Panc1 (cell line): ENCODE results near the gene NDRG3. TPM values are rescaled to one million over a fixed set of nuclear protein-coding genes. Genes with fewer than 3 reads are reported as not detected.
A peak's percentile ranks its signal among the peaks of the same experiment; 100 is the strongest.

Experiments
- ATAC-seq: fragments of 200-7000 bp; cut with Tn5 transposase; 2 replicates; pipeline ENCODE4 v1.9.1; 2020; ENCODE audit warnings: mild to moderate bottlenecking, moderate library complexity
- BruUV-seq: library from RNA; stranded (reverse); fragments of 400-500 nt; replicated peaks from 2 replicates; lab custom pipeline; 2021; lab: Mats Ljungman, UMichigan
- CTCF ChIA-PET: fragments of 300-600 bp; sonication (Branson Sonifier 250); formaldehyde crosslinking; loops from one replicate; lab custom pipeline; 2022; ENCODE audit warnings: antibody characterized with exemption; lab: Charles Lee
- POLR2A ChIA-PET: fragments of 300-600 bp; sonication (Branson Sonifier 250); formaldehyde crosslinking; loops from one replicate; lab custom pipeline; 2022; ENCODE audit warnings: antibody characterized with exemption; lab: Charles Lee
- DNase-seq: peaks from one replicate; pipeline ENCODE4 v3.0.0-alpha.2; 2010; ENCODE audit warnings: low read depth, low spot score
- H3K27ac ChIP-seq: 2 replicates; pipeline ENCODE4 v1.5.1; 2011; ENCODE audit warnings: mild to moderate bottlenecking, low read length, inconsistent platforms
- H3K27me3 ChIP-seq: fragments of 200-500 bp; sonication (Bioruptor generic); 2 replicates; pipeline ENCODE4 v1.6.0; 2014; ENCODE audit warnings: low read length, inconsistent platforms; ENCODE audit not compliant: control insufficient read depth, insufficient read depth
- H3K36me3 ChIP-seq: fragments of 200-500 bp; sonication (Bioruptor generic); 2 replicates; pipeline ENCODE4 v1.5.1; 2014; ENCODE audit warnings: inconsistent platforms, mild to moderate bottlenecking, low read length, moderate library complexity; ENCODE audit not compliant: control insufficient read depth, insufficient read depth
- H3K4me1 ChIP-seq: 2 replicates; pipeline ENCODE4 v1.5.1; 2011; ENCODE audit warnings: inconsistent platforms, mild to moderate bottlenecking, low read length, moderate library complexity; ENCODE audit not compliant: control insufficient read depth, insufficient read depth
- H3K4me3 ChIP-seq, 2 experiments: 2 replicates each; pipeline ENCODE4 v1.5.1; 2011 to 2012; ENCODE audit warnings: low read depth in 2 of 2, low read length in 2 of 2, mild to moderate bottlenecking in 2 of 2, inconsistent platforms in 1 of 2, moderate library complexity in 1 of 2
- H3K9me3 ChIP-seq: fragments of 200-500 bp; sonication (Bioruptor generic); 2 replicates; pipeline ENCODE4 v1.5.1; 2014; ENCODE audit warnings: low read depth, mild to moderate bottlenecking, inconsistent platforms, low read length, moderate library complexity; ENCODE audit not compliant: control insufficient read depth, insufficient read depth
- CTCF ChIP-seq: fragments of 450-650 bp; IDR thresholded peaks from 2 replicates; pipeline ENCODE4 v1.5.1; 2017; ENCODE audit warnings: mild to moderate bottlenecking
- POLR2AphosphoS5 ChIP-seq: IDR thresholded peaks from 2 replicates; pipeline ENCODE4 v1.6.1; 2012; ENCODE audit warnings: mild to moderate bottlenecking, low read depth, low read length, moderate library complexity
- SIN3A ChIP-seq: IDR thresholded peaks from 2 replicates; pipeline ENCODE4 v1.6.1; 2012; ENCODE audit warnings: low read depth, mild to moderate bottlenecking, low read length, moderate library complexity, borderline replicate concordance; ENCODE audit not compliant: insufficient read depth
- TCF7L2 ChIP-seq: IDR thresholded peaks from 2 replicates; pipeline ENCODE4 v1.6.1; 2011; ENCODE audit warnings: mild to moderate bottlenecking, low read depth, low read length, inconsistent platforms
- in situ Hi-C: cut with HindIII; loops from 2 replicates; pipeline ENCODE4 v1.10.0; 2016; ENCODE audit warnings: low sequenced_read_pairs, low pct_unique_long_range_greater_than_20kb
- intact Hi-C: fragments of 100-400 bp; cut with micrococcal nuclease; formaldehyde crosslinking; loops from one replicate; pipeline ENCODE4 v1.10.0; 2022; ENCODE audit not compliant: unreplicated experiment
- total RNA-seq: library from RNA; stranded (reverse); gene quantifications from one replicate; pipeline ENCODE4 v1.2.1, GENCODE V29; 2021; ENCODE audit not compliant: unreplicated experiment
- TF ChIP-seq, protein P1 (sequence below), 2 experiments: IDR thresholded peaks; 2 replicates each; pipeline ENCODE4 v1.6.1; 2011 to 2012; ENCODE audit warnings: low read depth in 2 of 2, control low read depth in 1 of 2, low read length in 1 of 2, mild to moderate bottlenecking in 1 of 2, moderate library complexity in 1 of 2; ENCODE audit not compliant: insufficient read depth in 1 of 2

NDRG3 gene
- total RNA-seq, 1 experiment from 2014 or later = 36.0 TPM

DNA sequence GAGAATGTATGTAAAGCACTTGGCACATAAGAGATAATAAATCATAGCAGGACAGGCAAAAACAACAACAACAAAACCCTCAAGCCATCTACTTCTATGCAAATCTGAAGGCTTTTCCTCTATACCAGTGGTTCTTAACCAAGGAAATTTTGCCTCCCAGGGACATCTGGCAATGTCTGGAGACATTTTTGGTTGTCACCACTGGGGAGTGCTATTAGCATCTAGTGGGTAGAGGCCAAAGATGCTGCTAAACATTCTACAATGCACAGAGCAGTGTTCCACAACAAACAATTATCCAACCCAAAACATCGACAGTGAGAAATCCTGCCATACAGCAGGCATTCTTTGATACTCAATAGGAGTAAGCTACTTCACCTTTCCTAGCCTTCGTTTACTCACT, 28.2 kb downstream of the NDRG3 start:
- Histone ChIP-seq H3K9me3 (no peaks in the 10 kb centered on the region), H3K36me3 (no peaks in the 10 kb centered on the region), H3K4me3 (no peak overlapping the region), H3K27ac (no peak overlapping the region), H3K4me1 (no peaks in the 10 kb centered on the region), H3K27me3 (no peaks in the 10 kb centered on the region)
- intact Hi-C loops = no loop called here
- TF ChIP-seq POLR2AphosphoS5 (no peak), SIN3A (no peak), TCF7L2 (no peak), CTCF (no peak)
- TF ChIP-seq, protein P1, sequence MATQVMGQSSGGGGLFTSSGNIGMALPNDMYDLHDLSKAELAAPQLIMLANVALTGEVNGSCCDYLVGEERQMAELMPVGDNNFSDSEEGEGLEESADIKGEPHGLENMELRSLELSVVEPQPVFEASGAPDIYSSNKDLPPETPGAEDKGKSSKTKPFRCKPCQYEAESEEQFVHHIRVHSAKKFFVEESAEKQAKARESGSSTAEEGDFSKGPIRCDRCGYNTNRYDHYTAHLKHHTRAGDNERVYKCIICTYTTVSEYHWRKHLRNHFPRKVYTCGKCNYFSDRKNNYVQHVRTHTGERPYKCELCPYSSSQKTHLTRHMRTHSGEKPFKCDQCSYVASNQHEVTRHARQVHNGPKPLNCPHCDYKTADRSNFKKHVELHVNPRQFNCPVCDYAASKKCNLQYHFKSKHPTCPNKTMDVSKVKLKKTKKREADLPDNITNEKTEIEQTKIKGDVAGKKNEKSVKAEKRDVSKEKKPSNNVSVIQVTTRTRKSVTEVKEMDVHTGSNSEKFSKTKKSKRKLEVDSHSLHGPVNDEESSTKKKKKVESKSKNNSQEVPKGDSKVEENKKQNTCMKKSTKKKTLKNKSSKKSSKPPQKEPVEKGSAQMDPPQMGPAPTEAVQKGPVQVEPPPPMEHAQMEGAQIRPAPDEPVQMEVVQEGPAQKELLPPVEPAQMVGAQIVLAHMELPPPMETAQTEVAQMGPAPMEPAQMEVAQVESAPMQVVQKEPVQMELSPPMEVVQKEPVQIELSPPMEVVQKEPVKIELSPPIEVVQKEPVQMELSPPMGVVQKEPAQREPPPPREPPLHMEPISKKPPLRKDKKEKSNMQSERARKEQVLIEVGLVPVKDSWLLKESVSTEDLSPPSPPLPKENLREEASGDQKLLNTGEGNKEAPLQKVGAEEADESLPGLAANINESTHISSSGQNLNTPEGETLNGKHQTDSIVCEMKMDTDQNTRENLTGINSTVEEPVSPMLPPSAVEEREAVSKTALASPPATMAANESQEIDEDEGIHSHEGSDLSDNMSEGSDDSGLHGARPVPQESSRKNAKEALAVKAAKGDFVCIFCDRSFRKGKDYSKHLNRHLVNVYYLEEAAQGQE (IDR thresholded peaks at IDR 0.05; ENCODE audit: insufficient read depth in 1 of 2, low read depth in 2 of 2, low read length in 1 of 2) = no peak
- POLR2A ChIA-PET = no interaction called here
- CTCF ChIA-PET = no interaction called here
- DNase-seq = peak; percentile 5
- BruUV-seq = no TSS peak
- no peak for ATAC-seq
- in situ Hi-C loops = no loop called here

DNA sequence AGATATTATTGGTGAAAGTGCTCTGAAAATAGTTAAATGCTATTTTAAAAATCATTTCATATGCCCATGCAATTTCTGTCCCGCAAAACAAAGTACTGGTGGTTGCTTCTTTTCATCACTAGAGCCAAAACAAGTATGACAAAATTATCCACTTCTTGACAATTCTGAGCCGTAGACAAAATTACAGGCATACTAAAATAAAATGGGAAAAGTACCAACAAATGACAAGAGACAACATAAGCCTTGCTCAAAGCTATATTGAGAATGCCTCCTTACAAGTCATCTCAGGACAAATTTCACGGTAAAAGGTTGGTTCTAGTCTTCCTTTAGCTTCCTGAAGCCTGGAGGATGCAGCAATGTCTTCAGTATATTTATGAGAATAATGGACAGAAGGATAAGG, 28.9 kb downstream of the NDRG3 start:
- in situ Hi-C loops = no loop called here
- no peaks in the 10 kb centered on the region for H3K4me1 ChIP-seq
- BruUV-seq = no TSS peak
- no peak overlapping the region for H3K4me3 ChIP-seq
- H3K27ac ChIP-seq = no peak overlapping the region
- DNase-seq (no peak), ATAC-seq (no peak)
- H3K27me3 ChIP-seq = no peaks in the 10 kb centered on the region
- no peaks in the 10 kb centered on the region for H3K9me3 ChIP-seq
- CTCF ChIA-PET = interaction anchor here (0.7 kb wide), 1 partner anchor 43 kb away, joined by 6 read pairs; no protein-coding TSS in a partner anchor
- no peaks in the 10 kb centered on the region for H3K36me3 ChIP-seq
- intact Hi-C loops = no loop called here
- TF ChIP-seq TCF7L2 (no peak), CTCF (no peak), POLR2AphosphoS5 (no peak), SIN3A (no peak)
- TF ChIP-seq, protein P1 (IDR thresholded peaks at IDR 0.05; ENCODE audit: insufficient read depth in 1 of 2, low read depth in 2 of 2, low read length in 1 of 2) = no peak
- POLR2A ChIA-PET = no interaction called here
